K562 (cell line): Measurements from ENCODE around the gene SMIM11. TPM values are rescaled to one million over a fixed set of nuclear protein-coding genes. Genes with fewer than 3 reads are reported as not detected.

ENCODE experiments used
- ATAC-seq: fragments of 200-7000 bp; cut with Tn5 transposase; 3 replicates; pipeline ENCODE4 v1.9.1; 2020; ENCODE audit warnings: moderate library complexity
- BruUV-seq: library from RNA; stranded (reverse); fragments of 400-500 nt; replicated peaks from 2 replicates; lab custom pipeline; 2021; lab: Mats Ljungman, UMichigan
- CTCF ChIA-PET: fragments of 300-600 bp; formaldehyde crosslinking; extraction: SDS; loops from one replicate; lab custom pipeline; 2021; ENCODE audit warnings: low intra/inter-chr PET ratio; lab: Yijun Ruan, JAX
- POLR2A ChIA-PET: fragments of 300-600, 350-650 bp; sonication (Branson Sonifier 250); formaldehyde crosslinking; extraction: SDS; loops from one replicate; lab custom pipeline; 2021; ENCODE audit warnings: antibody characterized with exemption, inconsistent platforms; lab: Yijun Ruan, JAX
- DNase-seq, 4 experiments: peaks; one replicate each; pipeline versions ENCODE4 v3.0.0 to v3.0.0-alpha.2; 2011 to 2018; ENCODE audit warnings: low spot score in 3 of 4, mixed read lengths in 3 of 4; ENCODE audit errors: extremely low read depth in 1 of 4
- FAIRE-seq: peaks from 2 replicates; lab custom pipeline; 2011; peaks lifted over from hg19 to GRCh38; lab: Jason Lieb, UNC
- H2AFZ ChIP-seq: 2 replicates; pipeline ENCODE4 v1.6.0; 2011; ENCODE audit warnings: low read depth, low read length, control low read depth, inconsistent platforms
- H3K27ac ChIP-seq: fragments of 200-600 bp; 3 replicates; pipeline ENCODE4 v1.8.0; 2011; ENCODE audit warnings: low read depth, mild to moderate bottlenecking, control low read depth, inconsistent platforms, low read length, moderate library complexity, mixed read lengths; ENCODE audit errors: extremely low read depth
- H3K27me3 ChIP-seq, 2 experiments: fragments of 300-600 bp in 1 of 2; 2 replicates in 1 of 2; 3 replicates in 1 of 2; pipeline versions ENCODE4 v1.6.0 to v1.8.0; 2011; ENCODE audit warnings: inconsistent platforms in 2 of 2, low read length in 2 of 2, mild to moderate bottlenecking in 1 of 2, mixed read lengths in 1 of 2, moderate library complexity in 1 of 2; ENCODE audit not compliant: control insufficient read depth in 2 of 2, insufficient read depth in 2 of 2
- H3K36me3 ChIP-seq: fragments of 300-600 bp; 3 replicates; pipeline ENCODE4 v1.8.0; 2011; ENCODE audit warnings: mild to moderate bottlenecking, low read length, inconsistent platforms; ENCODE audit not compliant: control insufficient read depth, insufficient read depth
- H3K4me1 ChIP-seq, 2 experiments: fragments of 200-600 bp in 1 of 2; replicated peaks in 1 of 2; 2 replicates in 1 of 2; 3 replicates in 1 of 2; pipeline versions ENCODE4 v1.5.1 to v1.8.0; 2011; ENCODE audit warnings: inconsistent platforms in 2 of 2, low read length in 2 of 2, mild to moderate bottlenecking in 1 of 2, mixed read lengths in 1 of 2, moderate library complexity in 1 of 2; ENCODE audit not compliant: control insufficient read depth in 2 of 2, insufficient read depth in 2 of 2
- H3K4me2 ChIP-seq: 2 replicates; pipeline ENCODE4 v1.6.1; 2011; ENCODE audit warnings: low read length, control low read depth, inconsistent platforms, mixed read lengths; ENCODE audit not compliant: insufficient read depth
- H3K4me3 ChIP-seq: fragments of 200-600 bp; sonication (generic), shearing (Covaris generic); 2 replicates; pipeline ENCODE4 v1.5.1; 2016; ENCODE audit warnings: control low read depth, inconsistent platforms
- H3K79me2 ChIP-seq: fragments of 200-600 bp; 3 replicates; pipeline ENCODE4 v1.8.0; 2011; ENCODE audit warnings: low read length, inconsistent platforms; ENCODE audit not compliant: control insufficient read depth, insufficient read depth
- H3K9ac ChIP-seq, 2 experiments: 2 replicates each; pipeline versions ENCODE4 v1.6.0 to v1.6.1; 2011; ENCODE audit warnings: low read depth in 2 of 2, low read length in 2 of 2, control low read depth in 1 of 2, inconsistent platforms in 1 of 2, mild to moderate bottlenecking in 1 of 2, mixed read lengths in 1 of 2; ENCODE audit not compliant: insufficient read depth in 1 of 2
- H3K9me1 ChIP-seq: one replicate; pipeline ENCODE4 v1.6.0; 2011; ENCODE audit warnings: inconsistent platforms, mild to moderate bottlenecking, low read length, moderate library complexity; ENCODE audit not compliant: control insufficient read depth, insufficient read depth
- H3K9me3 ChIP-seq: replicated peaks from 2 replicates; pipeline ENCODE4 v1.5.1; 2011; ENCODE audit warnings: low read depth, low read length, inconsistent platforms; ENCODE audit not compliant: control insufficient read depth, insufficient read depth
- H4K20me1 ChIP-seq: replicated peaks from 2 replicates; pipeline ENCODE4 v1.6.1; 2011; ENCODE audit warnings: low read length, inconsistent platforms, mixed read lengths; ENCODE audit not compliant: control insufficient read depth, insufficient read depth
- ILF3 ChIP-seq: fragments of 450-650 bp; IDR thresholded peaks from 2 replicates; pipeline ENCODE4 v1.6.1; 2018; ENCODE audit warnings: antibody characterized with exemption, mild to moderate bottlenecking, moderate library complexity, borderline replicate concordance
- JUND ChIP-seq, 2 experiments: IDR thresholded peaks; 2 replicates in 1 of 2; 3 replicates in 1 of 2; pipeline ENCODE4 v1.6.1; 2011; ENCODE audit warnings: borderline replicate concordance in 2 of 2, low read depth in 2 of 2, low read length in 2 of 2, improper control_type of control experiment in 1 of 2, missing biosample characterization in 1 of 2, missing genetic modification characterization in 1 of 2, missing genetic modification reagents in 1 of 2
- KLF1 ChIP-seq: fragments of 450-650 bp; IDR thresholded peaks from 2 replicates; pipeline ENCODE4 v1.6.1; 2016; ENCODE audit warnings: missing genetic modification characterization, missing compliant biosample characterization
- PRDM10 ChIP-seq: fragments of 450-650 bp; IDR thresholded peaks from 2 replicates; pipeline ENCODE4 v1.6.1; 2018; ENCODE audit not compliant: partially characterized antibody
- WGBS: fragments of 100-300 bp; shearing (Covaris generic); methylation state at CpG from one replicate; pipeline ENCODE4 v1.1.6; 2016; ENCODE audit warnings: low coverage, mixed read lengths; ENCODE audit not compliant: insufficient coverage; ENCODE audit errors: missing lambda C conversion rate; 5-methylcytosine and 5-hydroxymethylcytosine counted together
- in situ Hi-C: fragments of 300-500 bp; cut with MboI; formaldehyde crosslinking; loops from 4 replicates; pipeline ENCODE4 v1.15.0; 2018; ENCODE audit warnings: inconsistent platforms, mixed read lengths
- intact Hi-C: fragments of 100-400 bp; cut with micrococcal nuclease; formaldehyde crosslinking; loops from 2 replicates; pipeline ENCODE4 v1.14.2; 2022
- polyA plus RNA-seq, 8 experiments: library from polyadenylated mRNA; depleted of rRNA in 4 of 8; stranded (reverse) in 5 of 8; unstranded in 3 of 8; fragments of >200 nt; fragmentation: Nextera tagmentation in 2 of 8; fragmentation: Illumina TruSeq in 1 of 8; extraction: Ambion mirVana in 2 of 8; extraction: Trizol in 1 of 8; gene quantifications; 2 replicates each; pipeline versions ENCODE4 v1.2.1 to v1.2.3, GENCODE V29; 2011 to 2014; ENCODE audit warnings: inconsistent platforms in 1 of 8, missing spikeins in 1 of 8
- total RNA-seq, 7 experiments: library from RNA; depleted of rRNA in 6 of 7; stranded (reverse); fragments of >200 nt in 6 of 7; fragmentation: Illumina TruSeq in 2 of 7; extraction: Trizol in 2 of 7; gene quantifications; 2 replicates each; pipeline versions ENCODE4 v1.2.1 to v1.2.3, GENCODE V29; 2011 to 2021; ENCODE audit warnings: low replicate concordance in 1 of 7

SMIM11 gene
- total and polyA plus RNA-seq, 9 of the 15 experiments (the other 6 are each of a cell fraction or from before 2014, with no cell fraction given), result 3.9 to 113 (median 25.5) TPM

GRCh38 chr21:34362136-34362444, 13.2 kb upstream of the SMIM11 start:
- in situ Hi-C loops, result no loop called here
- CTCF ChIA-PET, result interaction anchor here (1.1 to 2.0 kb wide), 3 partner anchors 241 to 272 kb away, joined by 3 to 14 read pairs (median 4); no protein-coding TSS in a partner anchor
- H4K20me1 ChIP-seq, result no peaks in the 10 kb centered on the region
- TF ChIP-seq KLF1 (tag), result peak; percentile 40; the same call in 1 of the 2 replicates
- TF ChIP-seq PRDM10, result no peak
- no peak for TF ChIP-seq ILF3
- TF ChIP-seq JUND (IDR thresholded peaks at IDR 0.05; ENCODE audit: borderline replicate concordance, low read depth, low read length), result no peak
- TF ChIP-seq JUND (tag; IDR thresholded peaks at IDR 0.05; ENCODE audit: borderline replicate concordance, low read depth, low read length), result 0 out of 3 replicates have a peak, but pooled peaks have one; percentile 7
- TF ChIP-seq, all 486 proteins: peak for 2
- Histone ChIP-seq H2AFZ (peak overlapping the region; percentile 76), H3K36me3 (no peaks in the 10 kb centered on the region), H3K9me1 (no peaks in the 10 kb centered on the region), H3K4me2 (peak overlapping the region; percentile 53; the same call in 1 of the 2 replicates), H3K79me2 (no peaks in the 10 kb centered on the region), H3K9ac (no peak overlapping the region), H3K27ac (no peak overlapping the region), H3K9me3 (no peaks in the 10 kb centered on the region), H3K4me1 (peaks cover 0 to 2% of the 10 kb centered on the region in 2 experiments; a peak in 2 of 5 replicates), H3K4me3 (no peak overlapping the region), H3K27me3 (peaks cover 0 to 6% of the 10 kb centered on the region in 2 experiments; a peak in 2 of 5 replicates)
- FAIRE-seq, result no peak
- 2% methylated on average over 3 of the region's 3 CpGs for WGBS
- ATAC-seq, result peak; percentile 15
- intact Hi-C loops, result loop anchor here (1.0 kb wide), 1 partner anchor 268 kb away; no protein-coding TSS in a partner anchor
- DNase-seq, result no peak
- BruUV-seq, result no TSS peak
- POLR2A ChIA-PET, result no interaction called here
